Measurements from ENCODE around the gene FAM53B.

Gene FAM53B

DNA sequence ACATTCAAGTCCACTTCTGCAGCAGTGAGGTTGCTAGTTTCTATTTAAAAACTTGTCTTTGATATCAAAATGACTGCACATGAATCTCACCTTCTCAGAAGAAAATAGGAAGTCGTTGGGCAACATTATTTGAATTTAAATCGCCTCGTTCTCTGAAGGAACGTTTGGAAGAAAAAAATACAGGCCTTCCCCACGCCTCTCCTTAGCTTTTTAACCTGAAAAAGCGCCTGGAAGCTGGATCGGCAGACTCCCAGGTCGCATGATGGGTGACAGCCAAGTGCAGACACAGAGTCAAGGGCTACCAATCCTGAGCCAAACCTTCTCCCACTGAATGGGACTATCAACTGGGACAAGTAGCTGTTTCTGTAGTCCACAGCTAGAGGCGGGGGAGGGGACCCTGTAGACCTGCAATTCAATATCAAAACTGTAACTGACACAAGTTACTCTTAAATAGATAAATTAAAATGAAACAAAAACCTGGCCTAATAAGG, 2.2 kb downstream of the FAM53B start:
- no peak for DNase-seq (ENCODE audit: low read depth)

GRCh38 chr10:124741281-124741921, 2.8 kb downstream of the FAM53B start:
- DNase-seq (ENCODE audit: low read depth) = peak; percentile 67

DNA sequence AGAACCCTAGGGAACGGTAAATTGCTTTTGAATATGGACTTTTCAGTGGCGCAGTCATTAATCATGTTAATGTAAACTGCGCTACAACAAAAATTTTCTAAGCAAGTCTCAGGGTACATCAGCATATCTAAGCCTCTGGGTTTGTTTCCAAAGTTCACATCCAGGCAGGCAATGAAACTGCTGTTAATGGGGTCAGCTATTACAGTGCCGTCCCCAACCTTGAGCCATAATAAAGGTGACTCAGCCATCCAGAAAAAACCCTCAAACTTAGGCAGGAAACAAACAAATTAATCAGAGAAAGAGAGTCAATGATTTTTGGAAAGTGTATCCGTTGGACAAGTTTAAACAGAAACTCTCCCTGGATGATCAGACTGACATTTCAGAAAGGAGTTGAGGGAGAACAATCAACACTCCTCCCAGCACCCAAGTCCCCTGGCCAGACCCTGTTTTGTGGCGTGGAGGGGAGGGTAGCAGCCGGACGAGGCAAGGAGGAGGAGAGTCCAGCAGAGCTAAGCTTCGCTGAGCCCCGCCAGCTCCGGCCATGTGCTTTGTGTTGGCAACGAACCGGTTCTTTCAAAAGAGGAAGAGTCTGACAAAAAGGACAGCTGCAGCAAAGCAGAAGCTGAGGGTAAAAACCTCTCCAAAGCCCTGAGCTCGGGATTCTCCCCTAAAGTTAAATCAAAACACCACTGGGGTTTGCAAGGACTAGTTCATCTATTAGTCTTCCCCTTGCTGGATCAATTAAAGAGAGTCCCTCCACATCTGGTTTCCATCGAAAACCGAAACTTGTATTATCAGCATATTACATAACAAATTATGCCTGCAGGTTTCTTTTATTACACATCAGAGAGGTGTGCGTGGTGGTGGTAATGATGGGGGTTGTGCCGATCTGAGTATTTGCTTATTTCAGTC, 3.6 kb downstream of the FAM53B start:
- DNase-seq (ENCODE audit: low read depth) = no peak

- DNase-seq (ENCODE audit: low read depth) = no peak
These were observed 4.2 kb downstream of the FAM53B start for GRCh38 chr10:124739986-124740368.

- DNase-seq (ENCODE audit: low read depth) = no peak
These were observed 4.9 kb downstream of the FAM53B start for GRCh38 chr10:124739119-124739921.

- DNase-seq (ENCODE audit: low read depth) = no peak
These were observed 5.7 kb downstream of the FAM53B start for GRCh38 chr10:124738441-124738840.

GRCh38 chr10:124737708-124738107, 6.5 kb downstream of the FAM53B start:
- DNase-seq (ENCODE audit: low read depth) = no peak

DNA sequence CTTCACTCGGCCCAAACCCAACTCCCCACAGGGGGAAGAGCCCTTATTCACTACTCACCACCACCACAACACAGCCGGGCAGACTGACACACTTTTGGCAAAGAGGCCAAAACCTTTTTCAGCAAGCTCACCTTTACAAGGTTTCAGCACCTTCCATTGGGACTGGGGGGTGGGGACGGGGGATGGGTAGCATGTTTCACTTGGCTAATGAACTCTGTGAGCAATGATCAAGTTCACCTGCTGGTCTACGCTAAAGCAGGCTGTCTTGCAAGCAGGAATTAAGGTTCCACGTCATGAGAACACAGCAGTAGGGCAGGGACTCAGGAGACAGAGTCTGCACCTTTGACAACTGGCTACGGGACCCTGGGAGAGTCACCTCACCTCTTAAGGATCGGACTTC, 7.0 kb downstream of the FAM53B start:
- no peak for DNase-seq (ENCODE audit: low read depth)

DNA sequence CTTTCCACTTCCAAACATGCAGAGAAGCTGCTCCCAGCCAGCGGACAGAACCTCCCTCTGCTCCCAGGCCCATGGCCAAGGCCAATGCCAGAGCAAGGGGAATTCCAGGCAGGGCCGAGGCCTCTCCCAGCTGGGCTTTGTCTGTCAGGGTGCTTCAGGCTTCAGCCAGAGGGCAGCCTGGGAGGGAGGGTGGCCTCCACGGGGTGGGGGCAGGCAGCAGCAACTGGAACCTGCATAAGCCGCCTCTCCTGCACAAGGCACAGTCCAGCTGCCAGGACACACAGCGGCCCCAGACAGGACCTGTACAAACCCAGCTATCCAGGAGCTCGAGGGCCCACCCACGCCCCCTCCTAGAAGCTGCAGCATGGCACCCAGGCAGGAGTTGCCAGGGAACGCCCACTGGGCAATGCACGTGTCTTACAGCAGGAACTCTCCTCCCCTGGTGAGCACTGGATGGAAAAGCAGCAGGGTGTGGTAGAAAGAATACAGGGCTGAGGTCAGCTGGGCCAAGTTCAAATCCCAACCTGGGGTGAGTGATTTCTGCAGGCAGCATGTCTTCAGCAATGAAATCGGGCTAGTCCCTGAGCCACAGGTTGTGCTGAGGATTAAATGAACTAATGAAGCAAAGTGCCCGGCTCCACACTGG, 7.6 kb downstream of the FAM53B start:
- DNase-seq (ENCODE audit: low read depth) = no peak

- no peak for DNase-seq (ENCODE audit: low read depth)
These were observed 8.5 kb downstream of the FAM53B start for GRCh38 chr10:124735491-124736286.

GRCh38 chr10:124734311-124735166, 9.6 kb downstream of the FAM53B start:
- DNase-seq (ENCODE audit: low read depth) = no peak

DNA sequence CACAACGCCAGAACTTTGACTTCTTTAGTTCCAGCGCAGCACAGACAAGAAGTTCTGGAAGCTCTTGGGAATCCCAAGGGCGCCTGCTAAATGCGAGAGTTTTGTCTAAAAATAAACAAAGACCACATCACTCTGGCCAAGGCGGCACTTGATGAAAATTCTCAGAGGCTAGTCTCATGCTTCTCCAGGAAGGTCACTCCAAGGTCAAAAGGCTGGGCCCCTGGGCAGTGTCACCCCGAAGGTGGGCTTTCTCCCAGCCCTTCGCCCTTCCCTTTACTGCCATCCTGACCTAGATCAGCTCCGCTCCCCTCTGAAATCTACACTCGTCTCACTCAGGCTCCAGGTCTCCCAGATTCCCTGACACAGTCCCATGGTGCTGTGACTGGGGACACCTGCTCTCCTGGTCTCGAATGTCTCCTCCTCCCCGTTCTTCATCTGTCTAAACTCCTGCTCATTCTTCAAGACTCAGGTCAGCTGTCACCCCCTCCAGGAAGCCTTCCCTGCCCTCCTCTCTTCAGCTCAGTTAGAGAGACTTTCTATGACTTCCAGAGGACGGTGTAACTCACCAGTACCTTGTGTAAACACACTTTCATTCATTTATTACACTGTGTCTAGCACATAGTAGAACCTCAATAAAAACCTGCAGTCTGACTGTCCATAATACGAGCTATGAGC, 10.5 kb downstream of the FAM53B start:
- no peak for DNase-seq (ENCODE audit: low read depth)

DNA sequence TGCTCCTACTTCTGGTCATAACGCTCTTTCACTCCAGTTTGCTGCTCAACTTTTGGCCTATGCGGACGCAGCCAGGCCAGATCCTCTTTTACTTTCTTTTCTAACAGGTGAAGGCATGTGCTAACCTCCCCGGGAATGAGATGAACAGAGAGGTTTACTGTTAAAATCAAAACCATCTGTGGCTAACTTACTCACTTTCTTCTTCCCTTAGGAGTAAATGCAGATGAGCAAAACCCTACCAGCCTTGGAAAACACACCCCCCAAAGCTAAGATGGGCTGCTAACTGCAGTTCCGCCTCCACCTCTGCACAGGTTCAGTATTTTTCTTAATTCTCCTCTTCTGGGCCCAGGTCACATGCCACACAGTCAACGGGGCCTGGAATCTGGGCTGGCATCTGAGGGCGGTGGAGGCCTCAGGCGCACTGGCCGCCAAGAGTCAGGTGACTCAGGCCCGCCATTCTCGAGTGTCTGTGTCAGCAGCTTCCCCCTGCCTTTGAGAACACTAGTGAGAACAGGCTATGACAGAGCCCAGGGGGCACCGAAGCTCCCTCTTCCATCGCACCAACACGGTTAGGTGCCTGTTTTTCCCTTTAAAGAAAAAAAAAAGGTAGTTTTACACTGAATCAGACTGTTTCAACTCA, 11.1 kb downstream of the FAM53B start:
- peak; percentile 58 for DNase-seq (ENCODE audit: low read depth)

DNA sequence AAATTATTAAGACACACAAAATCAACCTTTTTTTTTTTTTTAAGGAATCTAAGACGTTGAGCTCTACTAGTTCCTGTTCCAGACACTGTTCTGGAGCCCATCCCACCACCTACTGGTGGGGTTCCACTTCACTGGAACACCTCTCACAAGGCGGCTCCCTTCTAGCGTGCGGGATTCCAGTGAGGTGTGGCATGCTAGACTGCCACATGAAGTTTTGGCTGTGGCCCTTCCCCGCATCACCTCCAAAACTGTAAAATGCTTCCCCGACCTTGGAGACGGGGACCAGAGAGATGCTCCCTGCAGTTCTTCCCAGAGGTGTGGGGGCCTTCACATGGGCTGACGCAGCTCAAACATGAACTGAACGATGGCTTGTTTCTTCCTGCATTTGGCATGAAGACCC, 12.6 kb downstream of the FAM53B start:
- no peak for DNase-seq (ENCODE audit: low read depth)

- no peak for DNase-seq (ENCODE audit: low read depth)
These were observed 13.4 kb downstream of the FAM53B start for GRCh38 chr10:124730790-124731189.

DNA sequence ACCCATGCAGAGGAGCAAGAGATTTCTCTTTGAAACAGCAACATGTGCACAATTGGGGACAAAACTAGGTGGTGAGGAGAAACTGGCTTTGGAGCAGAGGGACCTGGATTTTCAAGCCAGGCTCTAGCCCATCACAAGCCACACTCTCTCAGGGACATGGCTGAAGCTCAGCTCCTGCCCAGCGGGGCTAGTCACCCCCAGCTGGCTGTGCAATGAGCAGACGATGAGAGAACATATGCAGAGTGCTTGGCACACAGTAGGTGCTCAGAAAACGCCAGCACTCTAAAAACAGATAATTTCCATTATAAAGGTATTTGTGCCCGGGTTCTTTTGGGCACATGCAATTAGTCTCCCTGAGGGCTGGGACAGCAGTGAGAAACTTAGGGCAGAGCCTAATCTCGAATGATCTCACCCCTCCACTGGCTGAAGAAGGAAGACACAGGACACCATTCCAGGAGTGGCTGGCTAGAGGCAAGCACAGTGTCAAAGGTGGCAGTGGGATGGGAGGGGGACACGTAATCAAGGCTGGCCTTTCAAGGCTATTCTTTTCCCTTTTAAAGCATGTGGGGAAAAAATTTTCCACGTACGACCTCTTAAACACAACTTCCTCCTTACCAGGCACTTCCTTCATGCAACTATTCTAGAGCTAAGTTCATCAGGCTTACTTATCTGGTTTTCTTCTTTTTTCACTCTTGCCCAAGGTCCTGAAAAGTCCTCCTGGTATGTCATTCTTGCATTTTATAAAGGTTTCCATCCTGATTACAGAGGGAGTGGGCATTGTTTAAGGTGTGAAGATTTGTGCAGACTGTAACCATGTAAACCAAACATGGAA, 15.1 kb downstream of the FAM53B start:
- DNase-seq (ENCODE audit: low read depth) = no peak

DNA sequence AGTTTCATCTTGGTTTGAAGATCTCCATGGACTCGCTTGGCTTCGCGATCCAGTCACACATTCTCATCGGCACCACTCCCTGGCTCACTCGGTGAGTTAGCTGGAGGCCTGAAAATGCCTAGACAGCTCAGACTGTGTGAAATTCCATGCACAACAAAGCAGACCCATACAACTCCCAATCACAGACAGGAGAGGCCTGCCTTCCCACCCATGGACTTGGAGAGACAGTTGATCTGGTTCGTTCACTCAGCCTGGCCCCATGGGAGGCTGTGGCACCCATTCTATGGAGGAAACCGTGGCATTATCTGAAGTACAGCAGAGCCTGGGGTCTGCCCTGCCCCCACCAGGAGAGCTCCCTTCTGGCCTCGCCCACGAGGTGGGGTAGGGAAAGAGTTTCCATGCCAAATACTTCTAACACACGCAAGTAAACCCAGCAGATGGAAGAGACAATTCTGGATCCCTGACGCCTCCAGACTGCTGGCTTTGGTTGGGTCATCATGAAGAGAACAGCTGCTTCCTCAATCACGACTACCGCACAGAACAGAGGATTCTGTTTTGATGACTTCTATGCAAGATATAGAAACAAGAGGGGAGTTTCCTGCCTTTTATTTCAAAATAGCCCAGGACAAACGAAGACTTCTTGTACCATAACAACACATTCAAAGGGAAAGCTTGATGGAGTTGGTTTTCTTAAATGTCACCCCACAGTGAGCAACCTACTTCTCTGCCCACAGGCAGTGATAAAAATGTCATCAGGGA, 15.9 kb downstream of the FAM53B start:
- no peak for DNase-seq (ENCODE audit: low read depth)
